Neural progenitor cell (in vitro differentiated cells): ENCODE data around the gene ZC3H4. TPM values are rescaled to one million over a fixed set of nuclear protein-coding genes. Genes with fewer than 3 reads are reported as not detected.

Experiments
- DNase-seq: peaks from one replicate; pipeline ENCODE4 v3.0.0-alpha.2; 2016; ENCODE audit warnings: low spot score
- H2AFZ ChIP-seq: fragments of 200-600 bp; sonication (generic); replicated peaks from 2 replicates; pipeline ENCODE4 v1.6.1; 2016; ENCODE audit warnings: antibody characterized with exemption
- H3F3A ChIP-seq: fragments of 200-600 bp; sonication (generic); 2 replicates; pipeline ENCODE4 v1.6.1; 2016; ENCODE audit warnings: antibody characterized with exemption, low read depth
- H3K27ac ChIP-seq: fragments of 200-600 bp; sonication (generic); 2 replicates; pipeline ENCODE4 v1.5.1; 2016; ENCODE audit warnings: mild to moderate bottlenecking
- H3K27me3 ChIP-seq: fragments of 200-600 bp; sonication (generic); 2 replicates; pipeline ENCODE4 v1.6.1; 2016; ENCODE audit warnings: mild to moderate bottlenecking, moderate library complexity
- H3K36me3 ChIP-seq: fragments of 200-600 bp; sonication (generic); 2 replicates; pipeline ENCODE4 v1.5.1; 2016
- H3K4me1 ChIP-seq: fragments of 200-600 bp; sonication (generic); 2 replicates; pipeline ENCODE4 v1.6.1; 2016; ENCODE audit warnings: mixed run types
- H3K4me2 ChIP-seq: fragments of 200-600 bp; sonication (generic); 2 replicates; pipeline ENCODE4 v1.6.1; 2016
- H3K4me3 ChIP-seq: fragments of 200-600 bp; sonication (generic); 2 replicates; pipeline ENCODE4 v1.5.1; 2016
- H3K79me2 ChIP-seq: fragments of 200-600 bp; sonication (generic); 2 replicates; pipeline ENCODE4 v1.6.1; 2016; ENCODE audit warnings: low read depth
- H3K9ac ChIP-seq: fragments of 200-600 bp; sonication (generic); 2 replicates; pipeline ENCODE4 v1.6.1; 2016
- H3K9me3 ChIP-seq: fragments of 200-600 bp; sonication (generic); 2 replicates; pipeline ENCODE4 v1.5.1; 2016; ENCODE audit warnings: low read depth
- H4K20me1 ChIP-seq: fragments of 200-600 bp; sonication (generic); 2 replicates; pipeline ENCODE4 v1.6.1; 2016; ENCODE audit warnings: low read depth
- H3K27ac Mint-ChIP-seq: 3 replicates; pipeline ENCODE4 v1.8.0; 2021; ENCODE audit warnings: mixed read lengths
- H3K27me3 Mint-ChIP-seq: 2 replicates; pipeline ENCODE4 v1.8.0; 2022; ENCODE audit warnings: low read depth, mild to moderate bottlenecking, inconsistent platforms, moderate library complexity, mixed read lengths; ENCODE audit not compliant: insufficient read depth
- H3K36me3 Mint-ChIP-seq: 3 replicates; pipeline ENCODE4 v1.8.0; 2021; ENCODE audit warnings: mixed read lengths
- H3K4me1 Mint-ChIP-seq: 3 replicates; pipeline ENCODE4 v1.8.0; 2021; ENCODE audit warnings: mixed read lengths
- H3K4me3 Mint-ChIP-seq: 3 replicates; pipeline ENCODE4 v1.8.0; 2021; ENCODE audit warnings: mild to moderate bottlenecking, moderate library complexity, mixed read lengths
- H3K9me3 Mint-ChIP-seq: 3 replicates; pipeline ENCODE4 v1.8.0; 2020; ENCODE audit warnings: mixed read lengths
- EZH2 ChIP-seq: fragments of 200-600 bp; sonication (generic); IDR thresholded peaks from 2 replicates; pipeline ENCODE4 v1.6.1; 2017; ENCODE audit warnings: antibody characterized with exemption, mild to moderate bottlenecking, moderate library complexity
- EZH2phosphoT487 ChIP-seq: fragments of 200-600 bp; sonication (generic); IDR thresholded peaks from 2 replicates; pipeline ENCODE4 v1.6.1; 2017; ENCODE audit warnings: antibody characterized with exemption
- total RNA-seq: library from RNA; depleted of rRNA; stranded (reverse); fragments of >200 nt; gene quantifications from 2 replicates; pipeline ENCODE4 v1.2.3, GENCODE V29; 2015; ENCODE audit warnings: low replicate concordance
- TF ChIP-seq, protein P1 (sequence below): fragments of 200-600 bp; sonication (generic); IDR thresholded peaks from 2 replicates; pipeline ENCODE4 v1.5.1; 2017; ENCODE audit warnings: antibody characterized with exemption, mild to moderate bottlenecking

The ZC3H4 gene
- total RNA-seq, 1 donor from 2014 or later: 19.1 TPM

DNA sequence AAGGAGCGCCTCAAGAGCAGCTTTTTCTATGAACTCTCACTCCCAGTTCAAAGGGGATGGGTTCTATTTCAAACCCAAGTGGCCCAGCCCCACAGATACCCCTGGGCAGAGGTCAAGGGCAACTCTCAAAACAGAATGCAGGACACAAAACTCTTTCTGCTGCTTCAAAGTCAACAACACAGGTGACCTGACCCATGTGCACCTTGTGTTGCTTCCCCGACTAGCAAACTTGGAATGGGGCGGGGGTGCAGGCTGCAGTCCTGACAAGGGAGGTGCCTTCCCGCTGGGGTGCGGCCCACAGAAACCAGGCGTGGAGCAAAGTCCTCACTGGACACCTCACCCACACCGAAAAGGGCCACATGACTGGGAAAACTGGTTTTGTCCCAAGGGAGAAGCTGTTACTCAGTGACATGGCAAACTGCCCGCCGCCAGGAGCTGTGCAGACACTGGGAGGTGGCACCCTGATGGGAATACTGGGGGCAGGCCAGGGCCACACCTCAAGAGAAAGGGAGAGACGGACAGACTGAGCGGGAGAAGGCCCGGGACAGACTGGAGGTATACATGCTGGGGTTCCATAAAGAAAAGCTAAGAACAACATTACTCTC lies 17.4 kb downstream of the ZC3H4 start:
- Mint-ChIP-seq H3K4me1 (peaks cover 46% of the 10 kb centered on the region), H3K27me3 (peaks cover 5% of the 10 kb centered on the region), H3K36me3 (peaks cover 15% of the 10 kb centered on the region), H3K27ac (no peak overlapping the region), H3K9me3 (no peaks in the 10 kb centered on the region), H3K4me3 (no peak overlapping the region)
- no peak overlapping the region for H3K9ac ChIP-seq
- no peaks in the 10 kb centered on the region for H3K36me3 ChIP-seq
- TF ChIP-seq EZH2 (no peak), EZH2phosphoT487 (no peak)
- TF ChIP-seq, protein P1, sequence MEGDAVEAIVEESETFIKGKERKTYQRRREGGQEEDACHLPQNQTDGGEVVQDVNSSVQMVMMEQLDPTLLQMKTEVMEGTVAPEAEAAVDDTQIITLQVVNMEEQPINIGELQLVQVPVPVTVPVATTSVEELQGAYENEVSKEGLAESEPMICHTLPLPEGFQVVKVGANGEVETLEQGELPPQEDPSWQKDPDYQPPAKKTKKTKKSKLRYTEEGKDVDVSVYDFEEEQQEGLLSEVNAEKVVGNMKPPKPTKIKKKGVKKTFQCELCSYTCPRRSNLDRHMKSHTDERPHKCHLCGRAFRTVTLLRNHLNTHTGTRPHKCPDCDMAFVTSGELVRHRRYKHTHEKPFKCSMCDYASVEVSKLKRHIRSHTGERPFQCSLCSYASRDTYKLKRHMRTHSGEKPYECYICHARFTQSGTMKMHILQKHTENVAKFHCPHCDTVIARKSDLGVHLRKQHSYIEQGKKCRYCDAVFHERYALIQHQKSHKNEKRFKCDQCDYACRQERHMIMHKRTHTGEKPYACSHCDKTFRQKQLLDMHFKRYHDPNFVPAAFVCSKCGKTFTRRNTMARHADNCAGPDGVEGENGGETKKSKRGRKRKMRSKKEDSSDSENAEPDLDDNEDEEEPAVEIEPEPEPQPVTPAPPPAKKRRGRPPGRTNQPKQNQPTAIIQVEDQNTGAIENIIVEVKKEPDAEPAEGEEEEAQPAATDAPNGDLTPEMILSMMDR: no peak
- no peaks in the 10 kb centered on the region for H3K27me3 ChIP-seq
- H2AFZ ChIP-seq: no peak overlapping the region
- H3K9me3 ChIP-seq: no peaks in the 10 kb centered on the region
- peaks cover 78% of the 10 kb centered on the region for H3K79me2 ChIP-seq
- no peak overlapping the region for H3K4me2 ChIP-seq
- peaks cover 80% of the 10 kb centered on the region for H4K20me1 ChIP-seq
- H3K4me3 ChIP-seq: no peak overlapping the region
- peaks cover 40% of the 10 kb centered on the region for H3K4me1 ChIP-seq
- peaks cover 11% of the 10 kb centered on the region for H3F3A ChIP-seq
- DNase-seq: no peak
- H3K27ac ChIP-seq: no peak overlapping the region

DNA sequence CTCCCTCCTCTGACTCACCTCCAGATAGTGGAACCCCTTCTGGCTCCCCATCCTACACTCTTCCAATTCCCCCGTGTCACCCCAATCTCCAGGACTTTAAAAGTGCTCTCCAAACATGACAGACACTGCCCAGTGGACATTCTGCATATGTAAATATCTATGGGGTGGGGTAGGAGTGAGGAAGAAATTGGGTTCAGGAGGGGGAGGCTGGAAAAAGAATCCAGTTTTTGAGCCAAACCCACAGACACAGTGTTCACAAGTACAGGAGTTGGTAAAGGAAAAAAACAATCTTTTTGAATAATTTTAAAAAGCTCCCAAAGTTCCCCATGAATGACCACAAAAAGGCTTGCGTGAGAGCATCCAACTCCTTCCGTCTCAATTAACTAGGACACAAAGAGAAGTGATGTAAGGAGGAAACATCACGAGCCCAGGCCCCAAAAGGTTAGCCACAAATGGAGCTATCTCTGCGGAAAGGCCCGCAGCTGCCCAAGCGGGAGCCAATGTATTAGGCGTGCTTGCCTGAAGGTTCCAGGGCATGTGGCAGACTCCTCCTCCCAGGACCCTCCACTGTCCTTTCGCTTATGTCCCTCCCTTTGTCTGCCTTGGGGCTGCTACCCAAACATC lies 18.0 kb downstream of the ZC3H4 start:
- Histone ChIP-seq H3K27ac (no peak overlapping the region), H3K27me3 (no peaks in the 10 kb centered on the region), H2AFZ (no peak overlapping the region), H3K4me2 (no peak overlapping the region), H4K20me1 (peaks cover 74% of the 10 kb centered on the region), H3K36me3 (no peaks in the 10 kb centered on the region), H3K4me1 (peaks cover 40% of the 10 kb centered on the region), H3K4me3 (no peak overlapping the region), H3K9ac (peak overlapping the region; percentile 37), H3K79me2 (peaks cover 72% of the 10 kb centered on the region), H3F3A (peaks cover 10% of the 10 kb centered on the region), H3K9me3 (no peaks in the 10 kb centered on the region)
- Mint-ChIP-seq H3K9me3 (no peaks in the 10 kb centered on the region), H3K27me3 (peaks cover 5% of the 10 kb centered on the region), H3K27ac (peak overlapping the region; percentile 14), H3K4me1 (peaks cover 46% of the 10 kb centered on the region), H3K4me3 (no peak overlapping the region), H3K36me3 (peaks cover 19% of the 10 kb centered on the region)
- DNase-seq: no peak
- TF ChIP-seq EZH2phosphoT487 (no peak), EZH2 (no peak)
- TF ChIP-seq, protein P1: no peak

DNA sequence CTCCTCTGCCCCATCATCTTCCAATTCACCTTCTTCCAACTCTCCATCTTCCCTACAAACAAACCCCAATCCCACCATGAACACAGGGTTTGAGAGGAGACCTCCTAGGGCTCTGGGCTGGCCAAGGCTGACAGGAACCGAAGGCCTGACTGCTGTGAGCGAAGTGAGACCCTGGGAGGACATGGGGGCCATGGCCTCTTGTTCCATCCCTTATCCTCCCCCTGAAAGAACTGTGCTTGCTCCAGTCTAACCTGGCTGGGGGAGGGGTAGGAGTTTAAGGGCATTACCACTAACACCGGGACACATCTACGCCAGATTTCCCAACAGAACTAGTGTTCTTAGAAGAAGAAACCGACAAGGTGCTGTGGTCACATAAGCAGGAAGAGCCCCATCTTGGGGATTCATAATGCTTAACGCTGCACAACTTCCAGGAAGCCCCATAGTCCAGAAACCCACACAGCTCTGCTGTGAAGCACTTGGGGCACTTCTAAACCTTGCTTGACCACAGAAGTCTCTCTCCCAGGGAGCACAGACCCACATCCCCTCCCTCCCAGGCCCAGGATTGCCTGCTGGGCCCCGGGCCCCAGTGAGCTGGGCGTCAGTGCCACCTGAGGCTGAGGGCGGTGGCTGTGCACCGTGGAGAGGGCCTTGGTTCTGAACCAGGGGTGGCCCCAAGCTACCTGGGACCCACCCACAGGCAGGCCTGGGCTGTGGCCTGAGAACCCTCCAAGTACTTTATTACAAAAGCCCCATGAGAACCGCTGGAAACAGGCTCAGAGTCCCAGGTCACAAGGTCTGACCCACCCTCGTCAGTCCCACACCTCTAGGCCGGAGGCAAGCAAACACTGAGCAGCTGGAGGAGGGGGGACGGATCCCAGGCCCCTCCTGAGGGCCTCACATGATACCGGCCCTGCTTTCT lies 18.8 kb downstream of the ZC3H4 start:
- Histone ChIP-seq H2AFZ (no peak overlapping the region), H3K27me3 (no peaks in the 10 kb centered on the region), H3K4me3 (no peak overlapping the region), H3K9ac (peak overlapping the region; percentile 37), H3K9me3 (no peaks in the 10 kb centered on the region), H3K27ac (no peak overlapping the region), H4K20me1 (peaks cover 66% of the 10 kb centered on the region), H3F3A (peaks cover 2% of the 10 kb centered on the region), H3K79me2 (peaks cover 64% of the 10 kb centered on the region), H3K36me3 (no peaks in the 10 kb centered on the region), H3K4me2 (no peak overlapping the region), H3K4me1 (peaks cover 35% of the 10 kb centered on the region)
- peaks cover 5% of the 10 kb centered on the region for H3K27me3 Mint-ChIP-seq
- no peaks in the 10 kb centered on the region for H3K9me3 Mint-ChIP-seq
- H3K4me3 Mint-ChIP-seq: no peak overlapping the region
- no peak for DNase-seq
- peak overlapping the region; percentile 14 for H3K27ac Mint-ChIP-seq
- no peak for TF ChIP-seq EZH2
- TF ChIP-seq EZH2phosphoT487: no peak
- TF ChIP-seq, protein P1: no peak
- H3K4me1 Mint-ChIP-seq: peaks cover 41% of the 10 kb centered on the region
- H3K36me3 Mint-ChIP-seq: peaks cover 17% of the 10 kb centered on the region
